Neuronal stem cell (in vitro differentiated cells): ENCODE measurements around the gene PACS2.

Experiments
- DNase-seq: peaks from one replicate; pipeline ENCODE4 v3.0.0-alpha.2; 2013; ENCODE audit warnings: low spot score
- H2AFZ ChIP-seq: one replicate; pipeline ENCODE4 v1.6.1; 2013; ENCODE audit warnings: mild to moderate bottlenecking, low read length, inconsistent platforms
- H2AK5ac ChIP-seq: 2 replicates; pipeline ENCODE4 v1.6.1; 2013; ENCODE audit warnings: low read depth, mild to moderate bottlenecking, inconsistent platforms, low read length, moderate library complexity, mixed read lengths
- H2BK120ac ChIP-seq: 2 replicates; pipeline ENCODE4 v1.6.1; 2013; ENCODE audit warnings: low read depth, mild to moderate bottlenecking, inconsistent platforms, low read length, moderate library complexity, mixed read lengths
- H2BK12ac ChIP-seq: one replicate; pipeline ENCODE4 v1.6.1; 2013; ENCODE audit warnings: low read length, inconsistent platforms
- H2BK15ac ChIP-seq: 2 replicates; pipeline ENCODE4 v1.6.1; 2013; ENCODE audit warnings: mild to moderate bottlenecking, low read length, inconsistent platforms, mixed read lengths
- H2BK5ac ChIP-seq: one replicate; pipeline ENCODE4 v1.6.1; 2013; ENCODE audit warnings: inconsistent platforms, mild to moderate bottlenecking, low read length, moderate library complexity
- H3K14ac ChIP-seq: one replicate; pipeline ENCODE4 v1.6.1; 2013; ENCODE audit warnings: low read length, inconsistent platforms
- H3K18ac ChIP-seq: 2 replicates; pipeline ENCODE4 v1.6.1; 2013; ENCODE audit warnings: low read length, inconsistent platforms
- H3K23ac ChIP-seq: 2 replicates; pipeline ENCODE4 v1.6.1; 2013; ENCODE audit warnings: low read depth, mild to moderate bottlenecking, mixed read lengths, low read length, inconsistent platforms; ENCODE audit not compliant: poor library complexity
- H3K27ac ChIP-seq: replicated peaks from 3 replicates; pipeline ENCODE4 v1.5.1; 2013; ENCODE audit warnings: low read length, inconsistent platforms
- H3K27me3 ChIP-seq, 3 experiments: 2 replicates each; pipeline ENCODE4 v1.6.1; 2013; ENCODE audit warnings: low read length in 3 of 3, mild to moderate bottlenecking in 2 of 3, inconsistent platforms in 1 of 3, low read depth in 1 of 3, mixed read lengths in 1 of 3, moderate library complexity in 1 of 3; ENCODE audit not compliant: control insufficient read depth in 3 of 3, insufficient read depth in 3 of 3
- H3K36me3 ChIP-seq, 2 donors: replicated peaks in 1 of 2; 2 replicates each; pipeline ENCODE4 v1.6.1; 2013; ENCODE audit warnings: low read length in 2 of 2; ENCODE audit not compliant: control insufficient read depth in 2 of 2, insufficient read depth in 2 of 2
- H3K4ac ChIP-seq: 2 replicates; pipeline ENCODE4 v1.6.1; 2013; ENCODE audit warnings: inconsistent platforms, mild to moderate bottlenecking, low read length, moderate library complexity
- H3K4me1 ChIP-seq, 2 donors: 1 replicate in 1 of 2; 2 replicates in 1 of 2; pipeline ENCODE4 v1.6.1; 2013; ENCODE audit warnings: low read length in 2 of 2, low read depth in 1 of 2; ENCODE audit not compliant: control insufficient read depth in 2 of 2, insufficient read depth in 1 of 2
- H3K4me2 ChIP-seq: one replicate; pipeline ENCODE4 v1.6.1; 2013; ENCODE audit warnings: mild to moderate bottlenecking, low read length, inconsistent platforms; ENCODE audit not compliant: insufficient read depth, poor library complexity, severe bottlenecking
- H3K4me3 ChIP-seq, 2 donors: 2 replicates each; pipeline ENCODE4 v1.5.1; 2013; ENCODE audit warnings: low read length in 2 of 2, mild to moderate bottlenecking in 2 of 2, inconsistent platforms in 1 of 2, moderate library complexity in 1 of 2
- H3K79me1 ChIP-seq: one replicate; pipeline ENCODE4 v1.6.1; 2013; ENCODE audit warnings: low read depth, mild to moderate bottlenecking, inconsistent platforms, low read length, moderate library complexity
- H3K9ac ChIP-seq: one replicate; pipeline ENCODE4 v1.6.1; 2013; ENCODE audit warnings: mild to moderate bottlenecking, low read depth, low read length, inconsistent platforms; ENCODE audit not compliant: poor library complexity
- H3K9me3 ChIP-seq, 2 donors: replicated peaks in 1 of 2; 2 replicates each; pipeline versions ENCODE3 to v1.6.1; 2013; ENCODE audit warnings: low read length in 2 of 2, mild to moderate bottlenecking in 2 of 2, inconsistent platforms in 1 of 2, low read depth in 1 of 2, mixed read lengths in 1 of 2, moderate library complexity in 1 of 2; ENCODE audit not compliant: control insufficient read depth in 2 of 2, insufficient read depth in 1 of 2
- H4K8ac ChIP-seq: one replicate; pipeline ENCODE4 v1.6.1; 2013; ENCODE audit warnings: low read depth, mild to moderate bottlenecking, inconsistent platforms, low read length, moderate library complexity
- H4K91ac ChIP-seq: one replicate; pipeline ENCODE4 v1.6.1; 2013; ENCODE audit warnings: low read length, low read depth, mild to moderate bottlenecking, inconsistent platforms; ENCODE audit not compliant: poor library complexity
- WGBS, 2 donors: extraction: QIAGEN DNeasy Blood & Tissue Kit; methylation state at CpG; one replicate each; pipeline ENCODE4 v1.1.7; 2013; ENCODE audit warnings: missing lambda C conversion rate in 2 of 2, mixed read lengths in 1 of 2; ENCODE audit not compliant: insufficient read length in 2 of 2, insufficient replicate concordance in 1 of 2; ENCODE audit errors: extremely low coverage in 2 of 2; 5-methylcytosine and 5-hydroxymethylcytosine counted together

Gene PACS2

DNA sequence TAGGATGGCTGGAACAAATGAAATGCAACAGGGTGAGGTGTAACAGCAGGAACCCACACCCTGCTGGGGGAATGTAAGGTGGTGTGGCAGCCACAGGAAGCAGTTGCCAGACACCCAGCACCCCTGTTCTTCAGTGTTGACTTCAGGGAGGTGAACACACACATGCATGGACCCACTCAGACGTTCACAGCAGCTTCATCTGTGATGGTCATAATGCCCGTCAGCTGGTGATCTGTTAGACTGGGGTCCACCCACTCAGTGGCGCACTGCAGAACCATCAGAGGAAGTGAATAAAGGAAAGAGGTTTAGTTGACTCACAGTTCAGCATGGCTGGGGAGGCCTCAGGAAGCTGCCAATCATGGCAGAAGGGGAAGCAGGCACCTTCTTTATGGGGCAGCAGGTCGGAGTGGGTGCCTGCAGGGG lies 61.1 kb downstream of the PACS2 start:
- Histone ChIP-seq H2BK120ac (no peak overlapping the region), H3K36me3 (peaks cover 0 to 36% of the 10 kb centered on the region in 2 donors), H2BK12ac (no peak overlapping the region), H3K9ac (no peak overlapping the region), H3K4ac (no peak overlapping the region), H3K27me3 (no peaks in the 10 kb centered on the region), H3K4me1 (no peaks in the 10 kb centered on the region), H3K23ac (no peak overlapping the region), H2BK15ac (no peak overlapping the region), H3K79me1 (peaks cover 6% of the 10 kb centered on the region), H3K27ac (no peak overlapping the region), H3K14ac (no peak overlapping the region), H2AFZ (no peak overlapping the region), H4K8ac (no peak overlapping the region), H2AK5ac (no peak overlapping the region), H2BK5ac (no peak overlapping the region), H3K4me3 (no peak overlapping the region), H3K9me3 (peaks cover 0 to 5% of the 10 kb centered on the region in 2 donors), H4K91ac (no peak overlapping the region), H3K18ac (no peak overlapping the region), H3K4me2 (no peak overlapping the region)
- no CpG with 5 or more reads among the region's 4 CpGs for WGBS, 2 donors
- no peak for DNase-seq

DNA sequence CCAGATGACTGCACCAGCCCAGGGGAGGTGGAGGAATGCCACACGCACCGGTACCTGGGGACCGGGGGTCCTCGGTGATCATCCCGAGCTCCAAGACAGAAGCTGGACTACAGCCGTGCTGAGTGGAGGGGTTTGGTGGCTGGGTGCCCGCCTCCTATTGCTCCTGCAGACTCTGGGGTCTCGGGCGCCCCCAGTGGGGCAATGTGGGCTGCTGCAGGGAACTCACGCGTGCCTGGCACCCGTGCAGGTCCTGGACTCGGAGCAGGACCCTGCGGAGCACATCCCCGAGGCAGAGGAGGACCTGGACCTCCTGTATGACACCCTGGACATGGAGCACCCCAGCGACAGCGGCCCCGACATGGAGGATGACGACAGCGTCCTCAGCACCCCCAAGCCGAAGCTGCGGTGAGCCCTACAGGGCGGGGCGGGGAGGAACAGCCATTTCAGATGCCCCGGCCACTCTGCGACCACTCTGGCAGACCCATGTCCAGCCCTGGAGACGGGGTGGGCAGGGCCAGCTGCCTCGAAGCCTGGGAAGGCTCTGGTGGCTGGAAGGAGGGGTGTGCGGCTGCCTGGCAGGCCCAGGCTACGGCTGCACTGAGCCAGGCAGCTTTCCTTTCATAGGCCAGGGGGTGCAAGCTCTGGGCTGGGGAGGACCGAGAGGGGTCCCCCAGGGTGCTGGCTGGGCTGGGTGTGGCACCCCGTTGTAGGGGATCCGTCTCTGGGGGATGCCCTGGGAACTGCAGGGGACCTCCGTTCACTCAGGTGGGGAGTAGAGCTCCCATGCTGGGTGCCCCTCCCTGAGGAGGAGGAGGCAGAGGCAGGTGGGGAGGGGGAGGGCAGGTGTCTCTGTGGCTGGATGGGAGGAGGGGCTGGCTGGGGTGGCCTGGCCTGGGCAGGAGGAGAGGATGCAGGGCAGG lies 62.2 kb downstream of the PACS2 start:
- peak overlapping the region; percentile 50 for H2AK5ac ChIP-seq
- peaks cover 6% of the 10 kb centered on the region for H3K79me1 ChIP-seq
- H3K14ac ChIP-seq, result peak overlapping the region; percentile 28
- H4K91ac ChIP-seq, result no peak overlapping the region
- H3K4me1 ChIP-seq, result no peaks in the 10 kb centered on the region
- H4K8ac ChIP-seq, result no peak overlapping the region
- H3K9ac ChIP-seq, result peak overlapping the region; percentile 75
- no peaks in the 10 kb centered on the region for H3K27me3 ChIP-seq
- no peak overlapping the region for H2BK5ac ChIP-seq
- no peak overlapping the region for H3K4me3 ChIP-seq
- no peak overlapping the region for H3K4me2 ChIP-seq
- H3K27ac ChIP-seq, result no peak overlapping the region
- peak overlapping the region; percentile 62 for H3K23ac ChIP-seq
- no peak for DNase-seq
- no peak overlapping the region for H2AFZ ChIP-seq
- no CpG with 5 or more reads among the region's 34 CpGs for WGBS, 2 donors
- H2BK12ac ChIP-seq, result no peak overlapping the region
- H3K4ac ChIP-seq, result no peak overlapping the region
- H2BK15ac ChIP-seq, result no peak overlapping the region
- H3K36me3 ChIP-seq, result peaks cover 0 to 33% of the 10 kb centered on the region in 2 donors
- H3K9me3 ChIP-seq, result peaks cover 0 to 5% of the 10 kb centered on the region in 2 donors
- no peak overlapping the region for H2BK120ac ChIP-seq
- peak overlapping the region; percentile 36 for H3K18ac ChIP-seq

DNA sequence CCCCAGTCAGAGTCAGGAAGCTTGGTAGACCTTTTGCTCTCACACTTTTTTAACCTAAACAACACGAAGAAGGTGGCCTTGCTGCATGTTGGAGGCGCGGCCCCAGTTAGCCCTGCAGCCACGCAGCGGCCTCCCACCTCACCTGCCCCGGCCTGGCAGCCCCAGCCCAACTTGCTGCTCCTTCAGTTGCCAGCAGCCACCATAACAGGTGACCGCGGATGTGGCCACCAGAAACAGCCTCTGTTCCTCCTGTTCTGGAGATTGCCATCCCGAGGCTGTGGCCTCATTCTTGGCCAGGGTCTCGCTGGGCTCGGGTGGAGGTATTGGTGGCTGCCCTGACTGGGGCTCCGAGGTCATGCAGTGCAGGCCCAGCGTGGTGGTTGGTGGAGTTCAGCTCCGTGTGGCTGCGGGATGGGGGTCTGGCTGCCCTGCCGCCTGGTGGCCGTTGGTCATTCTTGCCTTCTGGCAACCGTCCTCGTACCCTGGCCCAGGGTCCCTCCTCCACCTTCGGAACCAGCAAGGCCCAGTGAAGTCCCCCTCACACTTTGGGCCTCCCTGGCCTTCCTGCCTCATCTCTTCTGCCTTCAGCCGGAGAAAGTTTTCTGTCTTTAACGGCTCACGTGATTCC lies 63.1 kb downstream of the PACS2 start:
- WGBS, 2 donors, result no CpG with 5 or more reads among the region's 23 CpGs
- Histone ChIP-seq H2AK5ac (no peak overlapping the region), H3K36me3 (peaks cover 2 to 37% of the 10 kb centered on the region in 2 donors), H3K9ac (no peak overlapping the region), H3K9me3 (peaks cover 0 to 5% of the 10 kb centered on the region in 2 donors), H3K4me3 (no peak overlapping the region), H3K27ac (no peak overlapping the region), H3K4me1 (no peaks in the 10 kb centered on the region), H3K23ac (peak overlapping the region; percentile 61), H2BK15ac (no peak overlapping the region), H3K4me2 (no peak overlapping the region), H3K27me3 (no peaks in the 10 kb centered on the region), H2BK5ac (no peak overlapping the region), H3K18ac (no peak overlapping the region), H3K4ac (no peak overlapping the region), H3K14ac (no peak overlapping the region), H4K8ac (no peak overlapping the region), H4K91ac (no peak overlapping the region), H2BK120ac (no peak overlapping the region), H2BK12ac (no peak overlapping the region), H3K79me1 (peaks cover 6% of the 10 kb centered on the region), H2AFZ (no peak overlapping the region)
- DNase-seq, result no peak

DNA sequence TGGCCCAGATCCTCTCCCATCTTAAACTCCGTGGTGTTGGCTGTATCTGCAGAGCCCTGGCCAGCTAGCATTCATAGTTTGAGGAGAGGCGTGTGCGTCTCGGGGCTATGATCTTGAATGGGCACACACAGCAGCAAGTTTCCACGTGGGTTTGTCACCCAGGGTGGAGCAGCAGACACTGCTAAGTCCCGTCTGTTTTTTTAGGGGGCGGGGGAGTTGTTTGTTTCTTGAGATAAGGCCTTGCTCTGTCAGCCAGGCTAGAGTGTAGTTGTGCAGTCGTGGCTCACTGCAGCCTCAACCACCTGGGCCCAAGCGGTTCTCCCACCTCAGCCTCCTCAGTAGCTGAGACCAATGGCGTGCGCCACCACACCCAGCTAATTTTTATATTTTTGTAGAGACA lies 63.7 kb downstream of the PACS2 start:
- no peak overlapping the region for H3K23ac ChIP-seq
- no peak overlapping the region for H2BK15ac ChIP-seq
- no peak overlapping the region for H3K9ac ChIP-seq
- no peak overlapping the region for H2BK120ac ChIP-seq
- no peak overlapping the region for H4K91ac ChIP-seq
- H3K27me3 ChIP-seq, result no peaks in the 10 kb centered on the region
- no peak overlapping the region for H3K14ac ChIP-seq
- no peak overlapping the region for H3K4me3 ChIP-seq
- H3K27ac ChIP-seq, result no peak overlapping the region
- H3K9me3 ChIP-seq, result peaks cover 0 to 3% of the 10 kb centered on the region in 2 donors
- no peak overlapping the region for H2AFZ ChIP-seq
- H3K18ac ChIP-seq, result no peak overlapping the region
- H4K8ac ChIP-seq, result no peak overlapping the region
- WGBS, 2 donors, result no CpG with 5 or more reads among the region's 11 CpGs
- no peak overlapping the region for H2AK5ac ChIP-seq
- no peak overlapping the region for H3K4ac ChIP-seq
- peaks cover 5 to 38% of the 10 kb centered on the region in 2 donors for H3K36me3 ChIP-seq
- no peaks in the 10 kb centered on the region for H3K4me1 ChIP-seq
- no peak overlapping the region for H2BK5ac ChIP-seq
- peaks cover 6% of the 10 kb centered on the region for H3K79me1 ChIP-seq
- H2BK12ac ChIP-seq, result no peak overlapping the region
- DNase-seq, result no peak
- no peak overlapping the region for H3K4me2 ChIP-seq
